ENCODE measurements around the gene SPTLC3.

- TF ChIP-seq CTCF (conservative IDR thresholded peaks at IDR 0.05 in 1 of 2, IDR thresholded peaks at IDR 0.05 in 1 of 2; ENCODE audit: low read depth in 1 of 2, low read length in 2 of 2): no peak
- no peak for TF ChIP-seq EZH2 (IDR thresholded peaks at IDR 0.05; ENCODE audit: low read length, missing control alignments)
Observed at GRCh38 chr20:13199279-13199678, 190.5 kb downstream of the SPTLC3 start.

Measured in fibroblast of lung (primary cell).